ENCODE measurements around the gene S100A14. TPM values are rescaled to one million over a fixed set of nuclear protein-coding genes. Genes with fewer than 3 reads are reported as not detected.

The S100A14 gene
- total RNA-seq, 1 experiment from 2014 or later = 2.1 TPM

DNA sequence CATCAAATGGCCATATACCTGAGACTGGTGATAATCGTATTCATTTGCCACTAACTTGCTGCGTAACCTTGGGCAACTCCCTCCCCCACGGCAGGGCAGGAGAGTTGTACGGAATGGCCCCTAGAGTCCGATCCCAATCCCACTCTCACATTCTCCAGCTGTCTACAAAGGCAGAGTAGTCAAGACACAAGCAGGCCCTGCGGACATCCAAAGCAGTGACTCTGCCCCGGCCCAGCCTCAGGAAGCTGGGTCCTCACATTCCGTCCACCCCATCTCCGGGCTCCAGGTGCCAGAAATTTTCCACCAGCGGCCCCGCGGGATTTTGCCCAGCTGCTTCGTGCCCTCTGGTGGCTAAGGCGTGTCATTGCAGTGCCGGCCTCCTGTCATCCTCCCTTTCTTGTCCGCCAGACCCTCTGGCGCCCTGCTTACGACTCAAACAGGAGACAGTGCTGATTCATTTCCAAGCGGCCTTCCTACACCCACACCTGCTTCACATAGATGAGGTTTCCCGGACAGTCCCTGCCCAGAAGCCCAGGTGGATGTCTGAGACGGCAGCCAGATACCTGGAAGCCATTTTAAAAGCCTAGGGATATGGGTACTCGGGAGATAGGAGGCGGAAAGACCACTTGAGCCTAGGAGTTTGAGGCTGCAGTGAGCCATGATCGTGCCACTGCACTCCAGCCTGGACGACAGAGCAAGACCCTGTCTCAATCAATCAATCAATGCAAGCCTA lies 47.6 kb downstream of the S100A14 start (continued):
- TF ChIP-seq, protein P1, sequence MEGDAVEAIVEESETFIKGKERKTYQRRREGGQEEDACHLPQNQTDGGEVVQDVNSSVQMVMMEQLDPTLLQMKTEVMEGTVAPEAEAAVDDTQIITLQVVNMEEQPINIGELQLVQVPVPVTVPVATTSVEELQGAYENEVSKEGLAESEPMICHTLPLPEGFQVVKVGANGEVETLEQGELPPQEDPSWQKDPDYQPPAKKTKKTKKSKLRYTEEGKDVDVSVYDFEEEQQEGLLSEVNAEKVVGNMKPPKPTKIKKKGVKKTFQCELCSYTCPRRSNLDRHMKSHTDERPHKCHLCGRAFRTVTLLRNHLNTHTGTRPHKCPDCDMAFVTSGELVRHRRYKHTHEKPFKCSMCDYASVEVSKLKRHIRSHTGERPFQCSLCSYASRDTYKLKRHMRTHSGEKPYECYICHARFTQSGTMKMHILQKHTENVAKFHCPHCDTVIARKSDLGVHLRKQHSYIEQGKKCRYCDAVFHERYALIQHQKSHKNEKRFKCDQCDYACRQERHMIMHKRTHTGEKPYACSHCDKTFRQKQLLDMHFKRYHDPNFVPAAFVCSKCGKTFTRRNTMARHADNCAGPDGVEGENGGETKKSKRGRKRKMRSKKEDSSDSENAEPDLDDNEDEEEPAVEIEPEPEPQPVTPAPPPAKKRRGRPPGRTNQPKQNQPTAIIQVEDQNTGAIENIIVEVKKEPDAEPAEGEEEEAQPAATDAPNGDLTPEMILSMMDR (IDR thresholded peaks at IDR 0.05) = peak; percentile 99
- TF ChIP-seq NFYB (CRISPR knock-in tag; conservative IDR thresholded peaks at IDR 0.05; ENCODE audit: low read depth) (no peak), TEAD4 (CRISPR knock-in tag; IDR thresholded peaks at IDR 0.05) (no peak), MAX (CRISPR knock-in tag; IDR thresholded peaks at IDR 0.05) (peak; percentile 63), ZNF121 (CRISPR knock-in tag; IDR thresholded peaks at IDR 0.05) (peak; percentile 96), ZNF263 (CRISPR knock-in tag; IDR thresholded peaks at IDR 0.05; ENCODE audit: low read depth) (no peak), JUN (CRISPR knock-in tag; IDR thresholded peaks at IDR 0.05) (no peak)
- TF ChIP-seq, protein P2, sequence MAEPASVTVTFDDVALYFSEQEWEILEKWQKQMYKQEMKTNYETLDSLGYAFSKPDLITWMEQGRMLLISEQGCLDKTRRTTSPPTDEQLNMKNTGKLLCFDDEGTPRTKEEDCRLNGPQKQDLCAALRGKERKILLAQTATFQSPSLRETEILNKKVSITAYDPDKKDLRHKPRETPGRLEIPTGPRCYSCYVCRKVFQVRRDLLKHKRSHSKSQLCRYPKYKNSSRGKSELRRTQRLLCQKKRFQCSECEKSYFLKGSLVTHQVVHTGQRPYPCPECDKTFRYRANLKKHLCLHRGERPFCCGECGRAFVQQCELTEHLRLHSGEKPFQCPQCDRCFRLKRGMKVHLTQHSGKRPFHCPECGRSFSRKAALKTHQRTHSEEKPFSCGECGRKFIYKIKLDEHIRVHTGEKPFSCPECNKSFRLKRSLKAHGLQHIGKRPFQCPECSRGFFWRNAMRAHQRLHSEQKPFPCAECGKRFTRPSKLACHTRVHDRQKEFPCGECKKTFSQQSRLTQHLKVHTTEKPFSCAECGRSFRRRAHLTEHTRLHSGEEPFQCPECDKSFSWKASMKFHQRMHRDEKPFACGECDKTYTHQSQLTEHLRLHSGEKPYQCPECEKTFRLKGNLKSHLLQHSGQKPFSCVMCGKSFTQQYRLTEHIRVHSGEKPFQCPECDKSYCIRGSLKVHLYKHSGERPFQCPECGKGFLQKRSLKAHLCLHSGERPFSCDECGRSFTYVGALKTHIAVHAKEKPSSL (CRISPR knock-in tag; conservative IDR thresholded peaks at IDR 0.05) = no peak

DNA sequence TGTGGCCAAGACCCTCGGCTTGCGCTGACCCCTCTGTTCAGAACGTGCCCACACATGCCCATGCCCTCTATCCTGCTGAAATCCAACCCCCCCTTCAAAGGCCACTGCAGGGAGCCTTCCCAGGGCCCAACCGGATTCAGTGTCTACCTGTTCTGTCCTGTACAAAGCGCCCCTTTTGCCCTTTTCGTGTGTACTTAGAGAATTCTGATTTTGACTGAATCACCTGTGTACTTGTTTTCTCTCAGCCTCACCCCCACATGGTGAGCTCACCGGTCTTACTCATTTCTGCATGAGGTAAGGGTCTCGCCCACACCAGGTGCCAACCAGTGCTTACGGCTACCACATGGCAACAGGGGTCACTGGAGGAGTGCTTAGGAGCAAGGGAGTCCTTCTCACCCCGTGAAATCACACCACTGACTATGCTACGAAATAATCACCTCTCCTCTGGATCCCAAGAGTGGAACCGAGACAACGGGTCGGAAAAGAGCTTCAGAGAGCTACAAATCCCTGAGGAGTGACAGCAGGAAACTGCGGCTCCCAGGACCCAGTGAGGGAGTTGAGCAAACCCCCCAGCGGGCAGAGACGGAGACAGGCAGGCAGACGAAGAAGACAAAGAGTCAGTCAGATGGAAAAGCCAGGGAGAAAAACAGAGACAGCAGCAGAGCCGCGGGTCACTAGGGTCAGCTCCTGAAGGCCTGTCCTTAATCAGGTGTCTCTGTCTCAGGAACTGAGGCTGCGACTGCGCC lies 48.3 kb downstream of the S100A14 start:
- TF ChIP-seq ZNF317 (CRISPR knock-in tag; IDR thresholded peaks at IDR 0.05; ENCODE audit: borderline replicate concordance, low read depth) (no peak), ZNF232 (CRISPR knock-in tag; IDR thresholded peaks at IDR 0.05) (no peak), ZNF121 (CRISPR knock-in tag; IDR thresholded peaks at IDR 0.05) (peak; percentile 45; the same call in 1 of the 2 replicates), KAT7 (CRISPR knock-in tag; IDR thresholded peaks at IDR 0.05; ENCODE audit: borderline replicate concordance) (no peak), JUN (CRISPR knock-in tag; IDR thresholded peaks at IDR 0.05) (no peak), SMAD3 (CRISPR knock-in tag; IDR thresholded peaks at IDR 0.05; ENCODE audit: borderline replicate concordance) (no peak)
- peak overlapping the region; percentile 61 for H3K27ac Mint-ChIP-seq
- H3K4me1 Mint-ChIP-seq = peaks cover 33% of the 10 kb centered on the region
- H3K4me3 Mint-ChIP-seq = peak overlapping the region; percentile 6
- POLR2A ChIA-PET = interaction anchor here (0.7 to 1.8 kb wide), 5 partner anchors 13 to 72 kb away, joined by 3 to 10 read pairs (median 5); partner anchors contain the start of genes CHTOP and S100A13
- H3K27me3 Mint-ChIP-seq (ENCODE audit: low read depth) = no peaks in the 10 kb centered on the region; the same call in 1 of the 2 replicates
- no peaks in the 10 kb centered on the region for H3K9me3 Mint-ChIP-seq
- H3K36me3 Mint-ChIP-seq = no peaks in the 10 kb centered on the region
- DNase-seq (ENCODE audit: low spot score) (no peak), ATAC-seq (no peak; the same call in 1 of the 2 replicates)
- CTCF ChIA-PET = interaction anchor here (0.7 to 6.1 kb wide), 41 partner anchors 8 to 224 kb away, joined by 3 to 188 read pairs (median 5); partner anchors contain the start of genes CHTOP, NPR1, S100A13 and S100A14

GRCh38 chr1:153566414-153567371 lies 49.4 kb downstream of the S100A14 start:
- H3K9me3 Mint-ChIP-seq = no peaks in the 10 kb centered on the region
- peak overlapping the region; percentile 85 for H3K27ac Mint-ChIP-seq
- peaks cover 33% of the 10 kb centered on the region for H3K4me1 Mint-ChIP-seq
- no peaks in the 10 kb centered on the region for H3K36me3 Mint-ChIP-seq
- POLR2A ChIA-PET = interaction anchor here (0.6 kb wide), 1 partner anchor 39 kb away, joined by 3 read pairs; no protein-coding TSS in a partner anchor
- CTCF ChIA-PET = interaction anchor here (0.7 to 2.2 kb wide), 13 partner anchors 16 to 214 kb away, joined by 3 to 33 read pairs (median 5); partner anchors contain the start of genes CHTOP, S100A13, S100A14 and S100A4
- ATAC-seq (peak; percentile 72), DNase-seq (ENCODE audit: low spot score) (peak; percentile 65)
- no peak overlapping the region for H3K4me3 Mint-ChIP-seq
- H3K27me3 Mint-ChIP-seq (ENCODE audit: low read depth) = no peaks in the 10 kb centered on the region
- no peak for TF ChIP-seq NFATC4 (CRISPR knock-in tag; IDR thresholded peaks at IDR 0.05)
- no peak for TF ChIP-seq SOX15 (CRISPR knock-in tag; IDR thresholded peaks at IDR 0.05)
- peak; percentile 40 for TF ChIP-seq SP1 (CRISPR knock-in tag; conservative IDR thresholded peaks at IDR 0.05)
- TF ChIP-seq ZNF219 (CRISPR knock-in tag; IDR thresholded peaks at IDR 0.05; ENCODE audit: borderline replicate concordance) = no peak
- no peak for TF ChIP-seq RORB (CRISPR knock-in tag; IDR thresholded peaks at IDR 0.05)
- no peak for TF ChIP-seq CREB1 (CRISPR knock-in tag; IDR thresholded peaks at IDR 0.05)
- TF ChIP-seq MAX (CRISPR knock-in tag; IDR thresholded peaks at IDR 0.05) = 0 out of 2 replicates have a peak, but pooled peaks have one; percentile 26
- TF ChIP-seq SMAD4 (CRISPR knock-in tag; IDR thresholded peaks at IDR 0.05) = no peak
- TF ChIP-seq JUN (CRISPR knock-in tag; IDR thresholded peaks at IDR 0.05) = peak; percentile 79; the same call in 1 of the 2 replicates
- no peak for TF ChIP-seq FOXK1 (CRISPR knock-in tag; IDR thresholded peaks at IDR 0.05)
- TF ChIP-seq, protein P3, sequence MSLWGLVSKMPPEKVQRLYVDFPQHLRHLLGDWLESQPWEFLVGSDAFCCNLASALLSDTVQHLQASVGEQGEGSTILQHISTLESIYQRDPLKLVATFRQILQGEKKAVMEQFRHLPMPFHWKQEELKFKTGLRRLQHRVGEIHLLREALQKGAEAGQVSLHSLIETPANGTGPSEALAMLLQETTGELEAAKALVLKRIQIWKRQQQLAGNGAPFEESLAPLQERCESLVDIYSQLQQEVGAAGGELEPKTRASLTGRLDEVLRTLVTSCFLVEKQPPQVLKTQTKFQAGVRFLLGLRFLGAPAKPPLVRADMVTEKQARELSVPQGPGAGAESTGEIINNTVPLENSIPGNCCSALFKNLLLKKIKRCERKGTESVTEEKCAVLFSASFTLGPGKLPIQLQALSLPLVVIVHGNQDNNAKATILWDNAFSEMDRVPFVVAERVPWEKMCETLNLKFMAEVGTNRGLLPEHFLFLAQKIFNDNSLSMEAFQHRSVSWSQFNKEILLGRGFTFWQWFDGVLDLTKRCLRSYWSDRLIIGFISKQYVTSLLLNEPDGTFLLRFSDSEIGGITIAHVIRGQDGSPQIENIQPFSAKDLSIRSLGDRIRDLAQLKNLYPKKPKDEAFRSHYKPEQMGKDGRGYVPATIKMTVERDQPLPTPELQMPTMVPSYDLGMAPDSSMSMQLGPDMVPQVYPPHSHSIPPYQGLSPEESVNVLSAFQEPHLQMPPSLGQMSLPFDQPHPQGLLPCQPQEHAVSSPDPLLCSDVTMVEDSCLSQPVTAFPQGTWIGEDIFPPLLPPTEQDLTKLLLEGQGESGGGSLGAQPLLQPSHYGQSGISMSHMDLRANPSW (CRISPR knock-in tag; conservative IDR thresholded peaks at IDR 0.05; ENCODE audit: low read depth) = no peak
- no peak for TF ChIP-seq ZNF263 (CRISPR knock-in tag; IDR thresholded peaks at IDR 0.05; ENCODE audit: low read depth)
- no peak for TF ChIP-seq GABPB1 (CRISPR knock-in tag; IDR thresholded peaks at IDR 0.05)

Measured in WTC11 (cell line).